ELR (cell line): Measurements from ENCODE around the gene BUD23.
"Not testable (repeated sequence)": the region's sequence is repeated elsewhere in the genome, so short reads cannot be mapped to it uniquely, and the experiment has no call there.

Experiments used
- DNase-seq: peaks from one replicate; pipeline ENCODE4 v3.0.0-alpha.2; 2015; ENCODE audit warnings: low read depth

Gene BUD23

GRCh38 chr7:73668103-73668885, 15.1 kb upstream of the BUD23 start:
- DNase-seq, result peak; percentile 18

GRCh38 chr7:73668886-73669230, 14.5 kb upstream of the BUD23 start:
- DNase-seq, result no peak

GRCh38 chr7:73669288-73669701, 14.1 kb upstream of the BUD23 start:
- DNase-seq, result no peak

GRCh38 chr7:73669858-73670385, 13.5 kb upstream of the BUD23 start:
- no peak for DNase-seq

GRCh38 chr7:73671322-73671661, 12.1 kb upstream of the BUD23 start:
- DNase-seq, result no peak

GRCh38 chr7:73671857-73672445, 11.4 kb upstream of the BUD23 start:
- DNase-seq, result no peak

GRCh38 chr7:73674468-73675124, 8.8 kb upstream of the BUD23 start:
- no peak for DNase-seq

- DNase-seq, result not testable (repeated sequence)
Observed at GRCh38 chr7:73676062-73676461, 7.3 kb upstream of the BUD23 start.

GRCh38 chr7:73678862-73679261, 4.5 kb upstream of the BUD23 start:
- no peak for DNase-seq

- no peak for DNase-seq
Observed at GRCh38 chr7:73679709-73680108, 3.7 kb upstream of the BUD23 start.

- DNase-seq, result no peak
Observed at GRCh38 chr7:73680501-73680900, 2.9 kb upstream of the BUD23 start.

GRCh38 chr7:73681031-73681430, 2.4 kb upstream of the BUD23 start:
- peak; percentile 69 for DNase-seq

GRCh38 chr7:73682745-73683055, 697 bp upstream of the BUD23 start:
- DNase-seq, result no peak

- no peak for DNase-seq
Observed at GRCh38 chr7:73683788-73684693, 644 bp downstream of the BUD23 start.

GRCh38 chr7:73685311-73685710, 1.9 kb downstream of the BUD23 start:
- no peak for DNase-seq

GRCh38 chr7:73688288-73688687, 4.9 kb downstream of the BUD23 start:
- DNase-seq, result no peak

GRCh38 chr7:73690646-73691045, 7.2 kb downstream of the BUD23 start:
- DNase-seq, result no peak

GRCh38 chr7:73696372-73696771, 13.0 kb downstream of the BUD23 start:
- no peak for DNase-seq

GRCh38 chr7:73698410-73698809, 15.0 kb downstream of the BUD23 start:
- DNase-seq, result no peak

GRCh38 chr7:73699370-73700068, 16.1 kb downstream of the BUD23 start:
- no peak for DNase-seq

- DNase-seq, result no peak
Observed at GRCh38 chr7:73700069-73700423, 16.6 kb downstream of the BUD23 start.

GRCh38 chr7:73700581-73701134, 17.3 kb downstream of the BUD23 start:
- no peak for DNase-seq
